Measurements from ENCODE around the gene SPAG5.

Gene SPAG5

GRCh38 chr17:28585851-28586250 lies 13.0 kb downstream of the SPAG5 start:
- Histone ChIP-seq H3K4me3 (replicated peaks; ENCODE audit: insufficient read depth, low read length) (no peak overlapping the region), H3K27ac (replicated peaks) (no peak overlapping the region), H3K27me3 (ENCODE audit: insufficient read depth, poor library complexity, severe bottlenecking) (no peaks in the 10 kb centered on the region)
- no peak for TF ChIP-seq POLR2AphosphoS5 (IDR thresholded peaks at IDR 0.05; ENCODE audit: low read depth)
- TF ChIP-seq SPI1 (IDR thresholded peaks at IDR 0.05; ENCODE audit: borderline replicate concordance, low read depth): no peak
- TF ChIP-seq GABPA (IDR thresholded peaks at IDR 0.05; ENCODE audit: low read depth): no peak
- TF ChIP-seq CTCF (IDR thresholded peaks at IDR 0.05; ENCODE audit: insufficient read depth, low read length): no peak
- TF ChIP-seq, protein P1, sequence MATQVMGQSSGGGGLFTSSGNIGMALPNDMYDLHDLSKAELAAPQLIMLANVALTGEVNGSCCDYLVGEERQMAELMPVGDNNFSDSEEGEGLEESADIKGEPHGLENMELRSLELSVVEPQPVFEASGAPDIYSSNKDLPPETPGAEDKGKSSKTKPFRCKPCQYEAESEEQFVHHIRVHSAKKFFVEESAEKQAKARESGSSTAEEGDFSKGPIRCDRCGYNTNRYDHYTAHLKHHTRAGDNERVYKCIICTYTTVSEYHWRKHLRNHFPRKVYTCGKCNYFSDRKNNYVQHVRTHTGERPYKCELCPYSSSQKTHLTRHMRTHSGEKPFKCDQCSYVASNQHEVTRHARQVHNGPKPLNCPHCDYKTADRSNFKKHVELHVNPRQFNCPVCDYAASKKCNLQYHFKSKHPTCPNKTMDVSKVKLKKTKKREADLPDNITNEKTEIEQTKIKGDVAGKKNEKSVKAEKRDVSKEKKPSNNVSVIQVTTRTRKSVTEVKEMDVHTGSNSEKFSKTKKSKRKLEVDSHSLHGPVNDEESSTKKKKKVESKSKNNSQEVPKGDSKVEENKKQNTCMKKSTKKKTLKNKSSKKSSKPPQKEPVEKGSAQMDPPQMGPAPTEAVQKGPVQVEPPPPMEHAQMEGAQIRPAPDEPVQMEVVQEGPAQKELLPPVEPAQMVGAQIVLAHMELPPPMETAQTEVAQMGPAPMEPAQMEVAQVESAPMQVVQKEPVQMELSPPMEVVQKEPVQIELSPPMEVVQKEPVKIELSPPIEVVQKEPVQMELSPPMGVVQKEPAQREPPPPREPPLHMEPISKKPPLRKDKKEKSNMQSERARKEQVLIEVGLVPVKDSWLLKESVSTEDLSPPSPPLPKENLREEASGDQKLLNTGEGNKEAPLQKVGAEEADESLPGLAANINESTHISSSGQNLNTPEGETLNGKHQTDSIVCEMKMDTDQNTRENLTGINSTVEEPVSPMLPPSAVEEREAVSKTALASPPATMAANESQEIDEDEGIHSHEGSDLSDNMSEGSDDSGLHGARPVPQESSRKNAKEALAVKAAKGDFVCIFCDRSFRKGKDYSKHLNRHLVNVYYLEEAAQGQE (IDR thresholded peaks at IDR 0.05; ENCODE audit: insufficient replicate concordance, low read depth): no peak
- no peak for DNase-seq (ENCODE audit: low read depth in 1 of 2, low spot score in 1 of 2)

DNA sequence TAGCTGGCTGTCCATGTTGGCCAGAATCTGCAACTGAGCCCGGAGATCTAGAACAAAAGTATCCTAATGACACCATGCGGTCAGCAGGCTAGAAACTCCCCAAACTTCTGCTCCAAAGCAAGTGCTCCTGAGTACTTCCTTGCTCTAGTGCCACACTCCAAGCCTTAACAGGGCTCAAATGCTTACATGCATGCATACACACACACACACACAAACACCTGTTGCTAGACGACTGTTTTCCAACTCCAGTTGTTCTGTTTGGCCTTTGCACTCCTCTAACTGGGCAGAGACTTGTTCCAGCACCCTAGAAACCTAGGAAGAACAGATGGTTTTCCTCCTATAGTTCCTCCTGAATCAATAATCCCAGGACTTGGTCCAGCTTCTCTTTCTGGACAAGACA lies 14.4 kb downstream of the SPAG5 start:
- DNase-seq (ENCODE audit: low read depth in 1 of 2, low spot score in 1 of 2): no peak
- TF ChIP-seq SPI1 (IDR thresholded peaks at IDR 0.05; ENCODE audit: borderline replicate concordance, low read depth) (no peak), GABPA (IDR thresholded peaks at IDR 0.05; ENCODE audit: low read depth) (no peak), CTCF (IDR thresholded peaks at IDR 0.05; ENCODE audit: insufficient read depth, low read length) (no peak), POLR2AphosphoS5 (IDR thresholded peaks at IDR 0.05; ENCODE audit: low read depth) (no peak)
- H3K27me3 ChIP-seq (ENCODE audit: insufficient read depth, poor library complexity, severe bottlenecking): no peaks in the 10 kb centered on the region
- H3K27ac ChIP-seq (replicated peaks): no peak overlapping the region
- H3K4me3 ChIP-seq (replicated peaks; ENCODE audit: insufficient read depth, low read length): no peak overlapping the region

- no peak for DNase-seq (ENCODE audit: low read depth in 1 of 2, low spot score in 1 of 2)
- Histone ChIP-seq H3K27ac (replicated peaks) (no peak overlapping the region), H3K27me3 (ENCODE audit: insufficient read depth, poor library complexity, severe bottlenecking) (no peaks in the 10 kb centered on the region), H3K4me3 (replicated peaks; ENCODE audit: insufficient read depth, low read length) (no peak overlapping the region)
- TF ChIP-seq POLR2AphosphoS5 (IDR thresholded peaks at IDR 0.05; ENCODE audit: low read depth) (no peak), GABPA (IDR thresholded peaks at IDR 0.05; ENCODE audit: low read depth) (no peak), CTCF (IDR thresholded peaks at IDR 0.05; ENCODE audit: insufficient read depth, low read length) (no peak), SPI1 (IDR thresholded peaks at IDR 0.05; ENCODE audit: borderline replicate concordance, low read depth) (no peak)
- TF ChIP-seq, protein P1 (IDR thresholded peaks at IDR 0.05; ENCODE audit: insufficient replicate concordance, low read depth): no peak
These were observed 16.3 kb downstream of the SPAG5 start for GRCh38 chr17:28582513-28582912.

GRCh38 chr17:28580959-28581358 lies 17.9 kb downstream of the SPAG5 start:
- H3K27ac ChIP-seq (replicated peaks): no peak overlapping the region
- TF ChIP-seq GABPA (IDR thresholded peaks at IDR 0.05; ENCODE audit: low read depth): no peak
- DNase-seq (ENCODE audit: low read depth in 1 of 2, low spot score in 1 of 2): no peak
- no peaks in the 10 kb centered on the region for H3K27me3 ChIP-seq (ENCODE audit: insufficient read depth, poor library complexity, severe bottlenecking)
- no peak overlapping the region for H3K4me3 ChIP-seq (replicated peaks; ENCODE audit: insufficient read depth, low read length)

Measured in HL-60 (cell line).